H9 (cell line): ENCODE data around the gene ACACB. TPM values are rescaled to one million over a fixed set of nuclear protein-coding genes. Genes with fewer than 3 reads are reported as not detected.

ENCODE experiments used
- DNase-seq: peaks from one replicate; pipeline ENCODE4 v3.0.0-alpha.2; 2017
- H2AFZ ChIP-seq: one replicate; pipeline ENCODE4 v1.6.1; 2013; ENCODE audit warnings: mild to moderate bottlenecking, low read length, control low read depth, moderate library complexity
- H2AK5ac ChIP-seq: 2 replicates; pipeline ENCODE4 v1.6.1; 2013; ENCODE audit warnings: low read length, control low read depth, mixed read lengths; ENCODE audit not compliant: insufficient read length
- H2BK120ac ChIP-seq: one replicate; pipeline ENCODE4 v1.6.1; 2013; ENCODE audit warnings: low read depth, mild to moderate bottlenecking, low read length, control low read depth, inconsistent platforms; ENCODE audit not compliant: poor library complexity, severe bottlenecking
- H2BK12ac ChIP-seq: 2 replicates; pipeline ENCODE4 v1.6.1; 2013; ENCODE audit warnings: low read length, control low read depth, mixed read lengths, low read depth; ENCODE audit not compliant: insufficient read length
- H2BK15ac ChIP-seq: 2 replicates; pipeline ENCODE4 v1.6.1; 2013; ENCODE audit warnings: low read depth, low read length, control low read depth
- H2BK20ac ChIP-seq: one replicate; pipeline ENCODE4 v1.6.1; 2013; ENCODE audit warnings: low read depth, mild to moderate bottlenecking, low read length, control low read depth, inconsistent platforms; ENCODE audit not compliant: poor library complexity, severe bottlenecking
- H2BK5ac ChIP-seq: 2 replicates; pipeline ENCODE4 v1.6.1; 2013; ENCODE audit warnings: low read length, control low read depth, mixed read lengths; ENCODE audit not compliant: insufficient read length
- H3K14ac ChIP-seq: 2 replicates; pipeline ENCODE4 v1.6.1; 2013; ENCODE audit warnings: low read length, control low read depth; ENCODE audit not compliant: insufficient read depth
- H3K18ac ChIP-seq: 2 replicates; pipeline ENCODE4 v1.6.1; 2013; ENCODE audit warnings: low read depth, mild to moderate bottlenecking, mixed read lengths, low read length, control low read depth; ENCODE audit not compliant: insufficient read length
- H3K23ac ChIP-seq: 2 replicates; pipeline ENCODE4 v1.6.1; 2013; ENCODE audit warnings: low read length, control low read depth, mixed read lengths, low read depth; ENCODE audit not compliant: insufficient read length
- H3K23me2 ChIP-seq: 2 replicates; pipeline ENCODE4 v1.6.1; 2013; ENCODE audit warnings: low read depth, mild to moderate bottlenecking, mixed read lengths, low read length, control low read depth; ENCODE audit not compliant: insufficient read length, poor library complexity, severe bottlenecking
- H3K27ac ChIP-seq: 2 replicates; pipeline ENCODE4 v1.5.1; 2013; ENCODE audit warnings: low read length, control low read depth, mixed read lengths, low read depth; ENCODE audit not compliant: insufficient read length
- H3K27me3 ChIP-seq: 2 replicates; pipeline ENCODE4 v1.6.1; 2013; ENCODE audit warnings: low read length, control low read depth, inconsistent platforms; ENCODE audit not compliant: insufficient read depth
- H3K4ac ChIP-seq: 2 replicates; pipeline ENCODE4 v1.6.1; 2013; ENCODE audit warnings: low read depth, mild to moderate bottlenecking, control low read depth, inconsistent platforms, low read length, moderate library complexity
- H3K4me1 ChIP-seq: 2 replicates; pipeline ENCODE4 v1.6.1; 2013; ENCODE audit warnings: low read length, control low read depth, inconsistent platforms; ENCODE audit not compliant: insufficient read depth
- H3K4me2 ChIP-seq: 2 replicates; pipeline ENCODE4 v1.6.1; 2013; ENCODE audit warnings: low read length, control low read depth, mixed read lengths; ENCODE audit not compliant: insufficient read length, insufficient read depth
- H3K56ac ChIP-seq: 2 replicates; pipeline ENCODE4 v1.6.1; 2013; ENCODE audit warnings: low read depth, mild to moderate bottlenecking, mixed read lengths, low read length, control low read depth; ENCODE audit not compliant: insufficient read length
- H3K79me1 ChIP-seq: 2 replicates; pipeline ENCODE4 v1.6.1; 2013; ENCODE audit warnings: low read depth, mild to moderate bottlenecking, moderate library complexity, low read length, control low read depth, inconsistent platforms; ENCODE audit not compliant: insufficient read depth, poor library complexity, severe bottlenecking
- H3K79me2 ChIP-seq: 2 replicates; pipeline ENCODE4 v1.6.1; 2013; ENCODE audit warnings: low read length, control low read depth, inconsistent platforms; ENCODE audit not compliant: insufficient read depth
- H3K9ac ChIP-seq: 2 replicates; pipeline ENCODE4 v1.6.1; 2013; ENCODE audit warnings: low read length, control low read depth, mixed read lengths; ENCODE audit not compliant: insufficient read length; ENCODE audit errors: extremely low read depth
- H3K9me3 ChIP-seq: one replicate; pipeline ENCODE4 v1.6.1; 2013; ENCODE audit warnings: low read depth, low read length, inconsistent platforms; ENCODE audit not compliant: control insufficient read depth
- H3T11ph ChIP-seq: one replicate; pipeline ENCODE4 v1.6.1; 2013; ENCODE audit warnings: mild to moderate bottlenecking, low read length, control low read depth, inconsistent platforms
- H4K20me1 ChIP-seq: one replicate; pipeline ENCODE4 v1.6.1; 2013; ENCODE audit not compliant: control insufficient read depth, insufficient read length, insufficient read depth
- H4K5ac ChIP-seq: 2 replicates; pipeline ENCODE4 v1.6.1; 2013; ENCODE audit warnings: low read depth, mild to moderate bottlenecking, mixed read lengths, low read length, control low read depth; ENCODE audit not compliant: insufficient read length
- H4K8ac ChIP-seq: replicated peaks from 2 replicates; pipeline ENCODE4 v1.6.1; 2013; ENCODE audit warnings: low read length, control low read depth, mixed read lengths, low read depth; ENCODE audit not compliant: insufficient read length
- H4K91ac ChIP-seq: 2 replicates; pipeline ENCODE4 v1.6.1; 2013; ENCODE audit warnings: low read depth, mild to moderate bottlenecking, moderate library complexity, mixed read lengths, low read length, control low read depth; ENCODE audit not compliant: insufficient read length
- H3K27ac Mint-ChIP-seq, 3 experiments: 2 replicates in 2 of 3; 3 replicates in 1 of 3; pipeline ENCODE4 v1.8.0; 2020 to 2021; ENCODE audit warnings: mixed read lengths in 3 of 3, mild to moderate bottlenecking in 1 of 3, moderate library complexity in 1 of 3
- H3K27me3 Mint-ChIP-seq: 2 replicates; pipeline ENCODE4 v1.8.0; 2021; ENCODE audit warnings: low read depth, mild to moderate bottlenecking, moderate library complexity, mixed read lengths
- H3K36me3 Mint-ChIP-seq, 3 experiments: 2 replicates in 2 of 3; 3 replicates in 1 of 3; pipeline ENCODE4 v1.8.0; 2020 to 2021; ENCODE audit warnings: low read depth in 3 of 3, mixed read lengths in 3 of 3; ENCODE audit not compliant: insufficient read depth in 1 of 3
- H3K4me1 Mint-ChIP-seq, 2 experiments: 2 replicates each; pipeline ENCODE4 v1.8.0; 2020; ENCODE audit warnings: mixed read lengths in 2 of 2
- H3K4me3 Mint-ChIP-seq, 2 experiments: 2 replicates in 1 of 2; 3 replicates in 1 of 2; pipeline ENCODE4 v1.8.0; 2020 to 2021; ENCODE audit warnings: mild to moderate bottlenecking in 2 of 2, mixed read lengths in 2 of 2, moderate library complexity in 1 of 2
- H3K9me3 Mint-ChIP-seq, 2 experiments: 2 replicates in 1 of 2; 3 replicates in 1 of 2; pipeline ENCODE4 v1.8.0; 2020; ENCODE audit warnings: mild to moderate bottlenecking in 2 of 2, mixed read lengths in 2 of 2, moderate library complexity in 1 of 2
- CTCF ChIP-seq: fragments of 200-600 bp; sonication (generic); conservative IDR thresholded peaks from 3 replicates; pipeline ENCODE4 v1.8.0; 2021; ENCODE audit warnings: antibody characterized with exemption, mild to moderate bottlenecking
- WGBS: extraction: QIAGEN DNeasy Blood & Tissue Kit; methylation state at CpG from one replicate; pipeline ENCODE4 v1.1.7; 2013; ENCODE audit warnings: missing lambda C conversion rate, low lambda C conversion rate, mixed read lengths; ENCODE audit not compliant: insufficient read length; ENCODE audit errors: extremely low coverage; 5-methylcytosine and 5-hydroxymethylcytosine counted together
- total RNA-seq: library from RNA; stranded (reverse); gene quantifications from 2 replicates; pipeline ENCODE4 v1.2.1, GENCODE V29; 2021

The ACACB gene
- total RNA-seq, 1 experiment from 2014 or later: 14.2 TPM

- H3K9me3 Mint-ChIP-seq: no peaks in the 10 kb centered on the region
- H3K23me2 ChIP-seq: no peaks in the 10 kb centered on the region
- TF ChIP-seq CTCF: no peak
- no peak overlapping the region for H2AFZ ChIP-seq
- H4K5ac ChIP-seq: no peak overlapping the region
- no peaks in the 10 kb centered on the region for H3K27me3 ChIP-seq
- no peak overlapping the region for H3K56ac ChIP-seq
- H3K9ac ChIP-seq: no peak overlapping the region
- peak overlapping the region in 1 of 3 experiments; percentile 47; a peak in 1 of 7 replicates for H3K27ac Mint-ChIP-seq
- no peak overlapping the region for H3K4me3 Mint-ChIP-seq
- H3K4me1 Mint-ChIP-seq: no peaks in the 10 kb centered on the region
- no peak overlapping the region for H2BK5ac ChIP-seq
- no peak overlapping the region for H3K23ac ChIP-seq
- no peak for DNase-seq
- H3K36me3 Mint-ChIP-seq: peaks cover 4 to 18% (median 18%) of the 10 kb centered on the region in 3 experiments; a peak in 4 of 7 replicates
- H2BK12ac ChIP-seq: no peak overlapping the region
- no CpG with 5 or more reads among the region's 9 CpGs for WGBS
- no peak overlapping the region for H4K91ac ChIP-seq
- H3K27me3 Mint-ChIP-seq: no peaks in the 10 kb centered on the region
- H2BK120ac ChIP-seq: no peak overlapping the region
- H2BK20ac ChIP-seq: no peak overlapping the region
- no peak overlapping the region for H3K18ac ChIP-seq
- no peak overlapping the region for H3K4me2 ChIP-seq
- H2AK5ac ChIP-seq: no peak overlapping the region
- no peaks in the 10 kb centered on the region for H3K9me3 ChIP-seq
- H4K8ac ChIP-seq: no peak overlapping the region
- no peak overlapping the region for H2BK15ac ChIP-seq
- H3K4me1 ChIP-seq: no peaks in the 10 kb centered on the region
- no peak overlapping the region for H3T11ph ChIP-seq
- H3K14ac ChIP-seq: no peak overlapping the region
- H3K27ac ChIP-seq: no peak overlapping the region
- no peak overlapping the region for H3K4ac ChIP-seq
- no peaks in the 10 kb centered on the region for H3K79me1 ChIP-seq
- H4K20me1 ChIP-seq: no peaks in the 10 kb centered on the region
- H3K79me2 ChIP-seq: no peaks in the 10 kb centered on the region
Measured at GRCh38 chr12:109247831-109248654, 131.7 kb downstream of the ACACB start.
